GM12891 (cell line): ENCODE measurements around the gene INO80E.

Experiments used
- PAX5 ChIP-seq: IDR thresholded peaks from 2 replicates; pipeline ENCODE4 v1.6.1; 2011; ENCODE audit warnings: low read length, moderate library complexity, mild to moderate bottlenecking; ENCODE audit not compliant: insufficient read depth, severe bottlenecking
- POLR2A ChIP-seq: IDR thresholded peaks from 2 replicates; pipeline ENCODE4 v1.6.1; 2011; ENCODE audit warnings: low read depth, low read length, control low read depth
- POLR2AphosphoS5 ChIP-seq: IDR thresholded peaks from 2 replicates; pipeline ENCODE4 v1.6.1; 2011; ENCODE audit warnings: low read depth, low read length, control low read depth
- POU2F2 ChIP-seq: IDR thresholded peaks from 2 replicates; pipeline ENCODE4 v1.6.1; 2011; ENCODE audit warnings: low read depth, mild to moderate bottlenecking, control low read depth, low read length, moderate library complexity
- SPI1 ChIP-seq: IDR thresholded peaks from 2 replicates; pipeline ENCODE4 v1.6.1; 2011; ENCODE audit warnings: low read depth, low read length, control low read depth
- TAF1 ChIP-seq: IDR thresholded peaks from 2 replicates; pipeline ENCODE4 v1.6.1; 2011; ENCODE audit warnings: low read depth, low read length, control low read depth

GRCh38 chr16:30026449-30026848 is 30.4 kb downstream of the INO80E start:
- TF ChIP-seq POU2F2 (no peak), TAF1 (no peak), SPI1 (no peak), POLR2A (no peak), POLR2AphosphoS5 (no peak), PAX5 (no peak)
